ENCODE results near the gene SERPINB1.

SERPINB1 gene

GRCh38 chr6:2871953-2872352 is 30.3 kb upstream of the SERPINB1 start:
- H3K4me3 ChIP-seq (ENCODE audit: low read depth, low read length), result no peak overlapping the region
- no peak for TF ChIP-seq CTCF (conservative IDR thresholded peaks at IDR 0.05; ENCODE audit: low read depth, low read length)
- DNase-seq (ENCODE audit: low read depth), result no peak

- no peak for TF ChIP-seq CTCF (conservative IDR thresholded peaks at IDR 0.05; ENCODE audit: low read depth, low read length)
- DNase-seq (ENCODE audit: low read depth), result peak; percentile 25
- H3K4me3 ChIP-seq (ENCODE audit: low read depth, low read length), result no peak overlapping the region
Observed at GRCh38 chr6:2871102-2871501, 29.4 kb upstream of the SERPINB1 start.

GRCh38 chr6:2870046-2870636 is 28.5 kb upstream of the SERPINB1 start:
- no peak for TF ChIP-seq CTCF (conservative IDR thresholded peaks at IDR 0.05; ENCODE audit: low read depth, low read length)

GRCh38 chr6:2868637-2869036 is 27.0 kb upstream of the SERPINB1 start:
- no peak for TF ChIP-seq CTCF (conservative IDR thresholded peaks at IDR 0.05; ENCODE audit: low read depth, low read length)
- DNase-seq (ENCODE audit: low read depth), result no peak
- no peak overlapping the region for H3K4me3 ChIP-seq (ENCODE audit: low read depth, low read length)

More at GRCh38 chr6:2870046-2870636, 28.5 kb upstream of the SERPINB1 start:
- no peak for DNase-seq (ENCODE audit: low read depth)
- H3K4me3 ChIP-seq (ENCODE audit: low read depth, low read length), result no peak overlapping the region

GRCh38 chr6:2866171-2866846 is 24.6 kb upstream of the SERPINB1 start:
- DNase-seq (ENCODE audit: low read depth), result no peak
- no peak overlapping the region for H3K4me3 ChIP-seq (ENCODE audit: low read depth, low read length)
- TF ChIP-seq CTCF (conservative IDR thresholded peaks at IDR 0.05; ENCODE audit: low read depth, low read length), result no peak

GRCh38 chr6:2865694-2866151 is 24.1 kb upstream of the SERPINB1 start:
- DNase-seq (ENCODE audit: low read depth), result peak; percentile 22

More at GRCh38 chr6:2865694-2866151, 24.1 kb upstream of the SERPINB1 start:
- no peak overlapping the region for H3K4me3 ChIP-seq (ENCODE audit: low read depth, low read length)
- TF ChIP-seq CTCF (conservative IDR thresholded peaks at IDR 0.05; ENCODE audit: low read depth, low read length), result no peak

All from choroid plexus epithelial cell (primary cell).